Endodermal cell (in vitro differentiated cells): Measurements from ENCODE around the gene PET117. TPM values are rescaled to one million over a fixed set of nuclear protein-coding genes. Genes with fewer than 3 reads are reported as not detected.

Source experiments
- DNase-seq: peaks from one replicate; pipeline ENCODE4 v3.0.0-alpha.2; 2017
- H3K27ac ChIP-seq: 2 replicates; pipeline ENCODE4 v1.5.1; 2013; ENCODE audit warnings: mild to moderate bottlenecking, low read depth, low read length, moderate library complexity
- H3K27me3 ChIP-seq: 2 replicates; pipeline ENCODE4 v1.6.1; 2013; ENCODE audit warnings: mild to moderate bottlenecking, low read length, moderate library complexity; ENCODE audit not compliant: insufficient read depth, control insufficient read depth, poor library complexity, severe bottlenecking
- H3K36me3 ChIP-seq: 2 replicates; pipeline ENCODE4 v1.7.0; 2013; ENCODE audit warnings: mild to moderate bottlenecking, low read length, moderate library complexity; ENCODE audit not compliant: control insufficient read depth, insufficient read depth
- H3K4me1 ChIP-seq: one replicate; pipeline ENCODE4 v1.7.0; 2013; ENCODE audit warnings: low read length; ENCODE audit not compliant: control insufficient read depth, insufficient read depth
- H3K4me3 ChIP-seq: 2 replicates; pipeline ENCODE4 v1.5.1; 2013; ENCODE audit warnings: mild to moderate bottlenecking, low read length, moderate library complexity
- H3K9ac ChIP-seq: 2 replicates; pipeline ENCODE4 v1.6.1; 2013; ENCODE audit warnings: mild to moderate bottlenecking, low read length, moderate library complexity; ENCODE audit not compliant: poor library complexity, severe bottlenecking; ENCODE audit errors: extremely low read depth
- H3K9me3 ChIP-seq: 2 replicates; pipeline ENCODE4 v1.6.1; 2013; ENCODE audit warnings: mild to moderate bottlenecking, low read length, moderate library complexity; ENCODE audit not compliant: control insufficient read depth
- H3K27ac Mint-ChIP-seq: 2 replicates; pipeline ENCODE4 v1.8.0; 2020; ENCODE audit warnings: mixed read lengths
- H3K27me3 Mint-ChIP-seq: 2 replicates; pipeline ENCODE4 v1.8.0; 2021; ENCODE audit warnings: mild to moderate bottlenecking, mixed read lengths; ENCODE audit not compliant: insufficient read depth
- H3K36me3 Mint-ChIP-seq: 2 replicates; pipeline ENCODE4 v1.8.0; 2020; ENCODE audit warnings: low read depth, mixed read lengths
- H3K4me1 Mint-ChIP-seq: 2 replicates; pipeline ENCODE4 v1.8.0; 2020; ENCODE audit warnings: mixed read lengths
- H3K4me3 Mint-ChIP-seq: 2 replicates; pipeline ENCODE4 v1.8.0; 2020; ENCODE audit warnings: mild to moderate bottlenecking, moderate library complexity, mixed read lengths
- H3K9me3 Mint-ChIP-seq: 2 replicates; pipeline ENCODE4 v1.8.0; 2020; ENCODE audit warnings: mild to moderate bottlenecking, mixed read lengths
- CTCF ChIP-seq: fragments of 200-600 bp; sonication (generic); conservative IDR thresholded peaks from 2 replicates; pipeline ENCODE4 v1.5.0; 2021; ENCODE audit warnings: antibody characterized with exemption, mild to moderate bottlenecking
- WGBS, 2 experiments: methylation state at CpG; one replicate each; pipeline versions ENCODE4 v1.1.5 to v1.1.7; 2013; ENCODE audit warnings: missing lambda C conversion rate in 2 of 2, mixed read lengths in 1 of 2; ENCODE audit not compliant: insufficient coverage in 1 of 2, insufficient read length in 1 of 2; 5-methylcytosine and 5-hydroxymethylcytosine counted together
- total RNA-seq, 2 donors: library from RNA; stranded (reverse); fragmentation: NEBNext Ultra II Directional in 1 of 2; extraction: Animal tissue kit (Norgen Biotek cat#: 25700) in 1 of 2; gene quantifications; 2 replicates in 1 of 2; 3 replicates in 1 of 2; pipeline ENCODE4 v1.2.1, GENCODE V29; 2021

PET117 gene
- total RNA-seq, 2 donors from 2014 or later, result 34.2 to 44.4 TPM

- Histone ChIP-seq H3K27ac (no peak overlapping the region), H3K9ac (no peak overlapping the region), H3K4me1 (no peaks in the 10 kb centered on the region), H3K4me3 (no peak overlapping the region), H3K27me3 (no peaks in the 10 kb centered on the region), H3K36me3 (peaks cover 49% of the 10 kb centered on the region), H3K9me3 (no peaks in the 10 kb centered on the region)
- DNase-seq, result no peak
- Mint-ChIP-seq H3K4me3 (no peak overlapping the region), H3K36me3 (peaks cover 60% of the 10 kb centered on the region), H3K9me3 (no peaks in the 10 kb centered on the region), H3K27ac (peak overlapping the region; percentile 82), H3K27me3 (no peaks in the 10 kb centered on the region), H3K4me1 (peaks cover 49% of the 10 kb centered on the region)
- 95 to 98% methylated on average over 3 of the region's 3 CpGs for WGBS, 2 experiments
- TF ChIP-seq CTCF, result no peak
These were observed 27.9 kb downstream of the PET117 start for GRCh38 chr20:18165553-18165952.

GRCh38 chr20:18166241-18166881 is 28.7 kb downstream of the PET117 start:
- Histone ChIP-seq H3K27me3 (no peaks in the 10 kb centered on the region), H3K9me3 (no peaks in the 10 kb centered on the region), H3K4me3 (no peak overlapping the region), H3K27ac (no peak overlapping the region), H3K36me3 (peaks cover 48% of the 10 kb centered on the region), H3K4me1 (no peaks in the 10 kb centered on the region), H3K9ac (no peak overlapping the region)
- 61 to 82% methylated on average over 4 of the region's 5 CpGs for WGBS, 2 experiments
- Mint-ChIP-seq H3K27ac (peak overlapping the region; percentile 76), H3K4me3 (no peak overlapping the region), H3K9me3 (no peaks in the 10 kb centered on the region), H3K36me3 (peaks cover 63% of the 10 kb centered on the region), H3K4me1 (peaks cover 49% of the 10 kb centered on the region), H3K27me3 (no peaks in the 10 kb centered on the region)
- TF ChIP-seq CTCF, result no peak
- DNase-seq, result no peak

GRCh38 chr20:18166950-18167349 is 29.3 kb downstream of the PET117 start:
- H3K4me3 Mint-ChIP-seq, result no peak overlapping the region
- H3K9me3 Mint-ChIP-seq, result no peaks in the 10 kb centered on the region

More at GRCh38 chr20:18166950-18167349, 29.3 kb downstream of the PET117 start:
- Mint-ChIP-seq H3K4me1 (peaks cover 49% of the 10 kb centered on the region), H3K27me3 (no peaks in the 10 kb centered on the region), H3K36me3 (peaks cover 62% of the 10 kb centered on the region), H3K27ac (peak overlapping the region; percentile 76)
- no peak overlapping the region for H3K27ac ChIP-seq
- WGBS, 2 experiments, result 100% methylated on average over 1 of the region's 1 CpG; no CpG with 5 or more reads in 1 of the 2 experiments
- no peaks in the 10 kb centered on the region for H3K27me3 ChIP-seq
- no peaks in the 10 kb centered on the region for H3K4me1 ChIP-seq
- no peak for TF ChIP-seq CTCF
- no peaks in the 10 kb centered on the region for H3K9me3 ChIP-seq
- no peak for DNase-seq
- no peak overlapping the region for H3K9ac ChIP-seq
- H3K36me3 ChIP-seq, result peaks cover 45% of the 10 kb centered on the region
- H3K4me3 ChIP-seq, result no peak overlapping the region
